IPS-18c (cell line): Measurements from ENCODE around the gene NPHS1.

Source experiments
- H3K4me3 ChIP-seq: 2 replicates; pipeline ENCODE4 v1.7.0; 2013; ENCODE audit warnings: low read depth, mild to moderate bottlenecking, low read length, moderate library complexity; ENCODE audit not compliant: insufficient read depth
- H3K9me3 ChIP-seq: one replicate; pipeline ENCODE4 v1.6.1; 2013; ENCODE audit warnings: mild to moderate bottlenecking, low read length, moderate library complexity; ENCODE audit not compliant: control insufficient read depth, insufficient read depth

NPHS1 gene

DNA sequence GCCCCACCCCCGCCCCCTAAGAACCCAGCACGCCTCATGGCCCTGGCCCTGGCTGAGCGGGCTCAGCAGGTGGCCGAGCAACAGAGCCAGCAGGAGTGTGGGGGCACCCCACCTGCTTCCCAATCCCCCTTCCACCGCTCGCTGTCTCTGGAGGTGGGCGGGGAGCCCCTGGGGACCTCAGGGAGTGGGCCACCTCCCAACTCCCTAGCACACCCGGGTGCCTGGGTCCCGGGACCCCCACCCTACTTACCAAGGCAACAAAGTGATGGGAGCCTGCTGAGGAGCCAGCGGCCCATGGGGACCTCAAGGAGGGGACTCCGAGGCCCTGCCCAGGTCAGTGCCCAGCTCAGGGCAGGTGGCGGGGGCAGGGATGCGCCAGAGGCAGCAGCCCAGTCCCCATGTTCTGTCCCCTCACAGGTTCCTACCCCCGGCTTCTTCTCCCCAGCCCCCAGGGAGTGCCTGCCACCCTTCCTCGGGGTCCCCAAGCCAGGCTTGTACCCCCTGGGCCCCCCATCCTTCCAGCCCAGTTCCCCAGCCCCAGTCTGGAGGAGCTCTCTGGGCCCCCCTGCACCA, 65.0 kb downstream of the NPHS1 start:
- H3K4me3 ChIP-seq, result no peak overlapping the region
- H3K9me3 ChIP-seq, result no peaks in the 10 kb centered on the region

DNA sequence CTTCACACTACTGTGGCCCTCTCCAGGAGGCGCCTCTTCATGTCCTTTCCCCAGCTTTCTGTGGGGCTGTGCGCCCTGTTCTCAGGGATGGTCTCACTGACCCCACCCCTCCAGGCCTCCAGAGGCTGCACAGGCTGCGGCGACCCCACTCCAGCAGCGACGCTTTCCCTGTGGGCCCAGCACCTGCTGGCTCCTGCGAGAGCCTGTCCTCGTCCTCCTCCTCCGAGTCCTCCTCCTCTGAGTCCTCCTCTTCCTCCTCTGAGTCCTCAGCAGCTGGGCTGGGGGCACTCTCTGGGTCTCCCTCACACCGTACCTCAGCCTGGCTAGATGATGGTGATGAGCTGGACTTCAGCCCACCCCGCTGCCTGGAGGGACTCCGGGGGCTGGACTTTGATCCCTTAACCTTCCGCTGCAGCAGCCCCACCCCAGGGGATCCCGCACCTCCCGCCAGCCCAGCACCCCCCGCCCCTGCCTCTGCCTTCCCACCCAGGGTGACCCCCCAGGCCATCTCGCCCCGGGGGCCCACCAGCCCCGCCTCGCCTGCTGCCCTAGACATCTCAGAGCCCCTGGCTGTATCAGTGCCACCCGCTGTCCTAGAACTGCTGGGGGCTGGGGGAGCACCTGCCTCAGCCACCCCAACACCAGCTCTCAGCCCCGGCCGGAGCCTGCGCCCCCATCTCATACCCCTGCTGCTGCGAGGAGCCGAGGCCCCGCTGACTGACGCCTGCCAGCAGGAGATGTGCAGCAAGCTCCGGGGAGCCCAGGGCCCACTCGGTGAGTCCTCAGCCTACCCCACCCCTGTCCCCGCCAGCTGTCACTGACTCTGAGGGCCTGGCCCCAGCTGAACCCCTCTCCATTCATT, 65.8 kb downstream of the NPHS1 start:
- H3K4me3 ChIP-seq, result no peak overlapping the region
- H3K9me3 ChIP-seq, result no peaks in the 10 kb centered on the region

DNA sequence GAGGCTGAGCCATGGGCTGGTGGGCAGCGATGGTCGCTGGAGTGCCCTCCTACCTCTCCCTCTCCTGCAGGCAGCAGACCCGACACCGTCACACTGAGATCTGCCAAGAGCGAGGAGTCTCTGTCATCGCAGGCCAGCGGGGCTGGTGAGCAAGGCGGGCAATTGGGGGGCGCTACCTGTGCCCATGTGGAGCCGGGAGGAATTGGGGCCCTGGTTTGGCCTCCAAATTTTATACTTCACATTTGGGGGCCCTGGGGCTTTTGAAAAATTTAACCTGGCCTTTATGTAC, 67.0 kb downstream of the NPHS1 start:
- Histone ChIP-seq H3K4me3 (peak overlapping the region; percentile 62), H3K9me3 (no peaks in the 10 kb centered on the region)

DNA sequence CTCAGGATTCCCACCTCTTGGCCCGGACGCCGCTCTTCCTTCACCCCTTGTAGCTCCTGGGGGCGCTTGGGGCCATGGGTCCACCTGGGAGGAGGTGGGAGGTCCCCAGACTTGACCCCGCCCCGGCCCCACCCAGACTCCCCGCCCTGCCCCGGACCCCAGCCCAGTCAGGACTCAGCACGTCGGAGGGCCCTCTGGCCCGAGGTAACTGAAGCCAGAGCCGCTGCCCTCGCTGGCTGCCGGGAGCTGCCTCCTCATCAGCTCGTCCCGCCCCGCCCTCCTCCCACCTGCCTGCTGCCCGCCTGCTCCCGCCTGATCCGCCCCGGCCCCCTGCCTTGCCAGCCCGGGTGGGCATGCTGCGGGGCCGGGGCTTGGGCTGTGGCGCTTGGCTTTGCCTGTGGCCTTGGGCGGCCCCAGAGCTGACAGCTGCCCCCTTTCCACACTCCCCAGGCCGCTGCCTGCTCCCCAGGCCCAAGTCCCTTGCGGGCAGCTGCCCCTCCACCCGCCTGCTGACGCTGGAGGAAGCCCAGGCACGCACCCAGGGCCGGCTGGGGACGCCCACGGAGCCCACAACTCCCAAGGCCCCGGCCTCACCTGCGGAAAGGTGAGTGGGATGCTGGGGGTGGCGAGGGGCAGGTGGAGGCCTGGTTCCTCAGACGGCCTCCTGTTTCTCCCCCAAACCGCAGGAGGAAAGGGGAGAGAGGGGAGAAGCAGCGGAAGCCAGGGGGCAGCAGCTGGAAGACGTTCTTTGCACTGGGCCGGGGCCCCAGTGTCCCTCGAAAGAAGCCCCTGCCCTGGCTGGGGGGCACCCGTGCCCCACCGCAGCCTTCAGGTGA, 67.6 kb downstream of the NPHS1 start:
- Histone ChIP-seq H3K9me3 (no peaks in the 10 kb centered on the region), H3K4me3 (peak overlapping the region; percentile 62)

DNA sequence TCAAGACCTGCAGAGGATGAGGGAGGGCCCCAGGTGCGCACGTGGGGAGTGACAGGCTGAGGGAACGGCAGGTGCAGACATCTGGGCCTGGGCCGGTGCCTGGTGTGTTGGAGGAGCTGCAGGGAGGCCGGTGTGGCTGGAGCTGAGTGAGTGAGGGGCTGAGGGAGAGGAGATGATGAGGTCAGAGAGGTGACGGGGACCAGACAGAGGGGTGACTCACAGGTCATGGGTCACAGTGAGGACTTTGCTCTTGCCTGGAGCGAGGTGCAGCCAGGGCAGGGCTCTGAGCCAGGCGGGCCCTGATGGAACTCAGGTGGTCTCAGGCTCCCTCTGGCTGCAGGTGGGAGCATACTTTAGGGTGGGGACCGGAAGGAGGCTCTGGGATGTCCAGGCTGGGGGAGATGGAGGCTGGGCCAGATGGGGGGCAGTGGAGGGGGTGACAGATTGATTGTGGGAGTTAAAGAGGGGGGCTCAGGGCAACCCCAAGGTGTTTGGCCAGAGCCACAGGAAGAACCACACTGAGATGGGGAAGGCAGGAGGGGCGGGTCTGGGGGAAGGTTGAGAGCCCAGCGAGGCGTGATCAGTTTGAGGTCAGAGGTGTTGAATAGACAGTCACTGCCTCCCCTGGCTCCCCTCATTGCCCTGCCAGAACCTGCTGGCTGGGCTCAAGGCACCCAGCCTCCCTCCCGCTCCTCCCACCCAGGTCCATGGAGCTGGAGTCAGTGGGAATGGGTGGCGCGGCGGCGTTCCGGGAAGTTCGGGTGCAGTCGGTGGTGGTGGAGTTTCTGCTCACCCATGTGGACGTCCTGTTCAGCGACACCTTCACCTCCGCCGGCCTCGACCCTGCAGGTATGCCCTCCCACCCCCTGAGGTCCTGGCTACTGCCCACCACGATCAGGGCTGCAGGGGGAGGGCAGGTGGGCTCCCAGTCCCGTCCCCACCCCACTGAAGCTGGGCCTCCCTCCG, 68.6 kb downstream of the NPHS1 start:
- Histone ChIP-seq H3K4me3 (peak overlapping the region; percentile 53), H3K9me3 (no peaks in the 10 kb centered on the region)

DNA sequence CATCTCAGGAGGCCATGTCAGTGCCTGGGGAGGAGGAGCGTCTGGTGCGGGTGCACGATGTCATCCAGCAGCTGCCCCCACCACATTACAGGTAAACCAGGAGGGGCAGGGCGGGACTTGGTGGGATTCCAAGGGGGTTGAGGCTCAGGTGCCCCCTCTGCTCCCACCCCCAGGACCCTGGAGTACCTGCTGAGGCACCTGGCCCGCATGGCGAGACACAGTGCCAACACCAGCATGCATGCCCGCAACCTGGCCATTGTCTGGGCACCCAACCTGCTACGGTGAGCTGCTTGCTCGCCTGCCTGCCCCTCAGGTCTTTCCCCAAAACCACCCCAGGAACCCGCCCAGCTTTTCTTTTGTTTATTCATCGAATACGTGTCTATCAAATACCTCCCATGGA, 69.7 kb downstream of the NPHS1 start:
- no peaks in the 10 kb centered on the region for H3K9me3 ChIP-seq
- H3K4me3 ChIP-seq, result no peak overlapping the region

DNA sequence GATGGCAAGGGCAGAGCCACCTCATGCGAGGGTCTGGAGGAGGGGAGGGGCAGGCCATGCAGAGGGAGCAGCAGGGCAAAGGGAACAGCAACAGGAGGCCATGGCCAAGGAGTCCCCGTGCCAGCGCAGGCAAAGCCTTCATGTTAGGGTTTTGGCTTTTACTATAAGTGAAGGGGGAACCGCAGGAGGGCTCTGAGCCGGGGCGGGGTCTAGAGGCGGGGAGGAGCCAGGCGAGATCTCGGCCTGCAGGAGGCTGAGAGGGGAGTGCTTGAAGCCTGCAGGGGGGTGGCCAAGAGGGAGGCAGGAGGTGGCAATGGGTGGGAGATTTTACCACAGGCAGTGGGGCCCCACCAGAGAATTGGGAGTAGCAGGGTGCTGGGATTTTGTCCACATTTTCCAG, 70.7 kb downstream of the NPHS1 start:
- Histone ChIP-seq H3K4me3 (no peak overlapping the region), H3K9me3 (no peaks in the 10 kb centered on the region)

DNA sequence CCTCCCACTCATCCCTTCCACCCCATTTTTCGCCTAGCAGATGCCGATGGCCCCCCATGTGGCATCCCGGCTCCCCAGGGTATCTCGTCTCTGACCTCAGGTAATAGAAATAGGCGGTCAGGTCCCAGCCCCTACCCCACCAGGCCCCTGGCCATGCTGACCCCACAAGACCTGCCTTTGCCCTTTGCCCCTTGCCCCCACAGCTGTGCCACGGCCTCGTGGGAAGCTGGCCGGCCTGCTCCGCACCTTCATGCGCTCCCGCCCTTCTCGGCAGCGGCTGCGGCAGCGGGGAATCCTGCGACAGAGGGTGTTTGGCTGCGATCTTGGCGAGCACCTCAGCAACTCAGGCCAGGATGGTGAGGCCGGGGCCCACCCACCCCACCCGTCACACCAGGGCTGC, 71.6 kb downstream of the NPHS1 start:
- no peak overlapping the region for H3K4me3 ChIP-seq
- H3K9me3 ChIP-seq, result no peaks in the 10 kb centered on the region

DNA sequence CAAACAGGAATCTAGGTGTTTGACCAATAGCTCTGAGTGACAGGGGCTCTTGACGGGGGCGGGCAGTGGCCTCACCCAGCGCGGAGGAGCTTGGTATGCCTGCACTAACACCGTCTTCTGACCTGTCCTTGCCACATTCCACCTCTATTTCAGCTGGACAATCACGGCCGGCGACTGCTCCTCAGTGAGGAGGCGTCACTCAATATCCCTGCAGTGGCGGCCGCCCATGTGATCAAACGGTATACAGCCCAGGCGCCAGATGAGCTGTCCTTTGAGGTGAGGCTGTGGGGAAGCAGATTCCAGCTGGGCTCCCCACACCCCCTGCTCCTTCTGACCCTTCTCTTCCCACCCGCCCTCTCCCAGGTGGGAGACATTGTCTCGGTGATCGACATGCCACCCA, 72.2 kb downstream of the NPHS1 start:
- Histone ChIP-seq H3K9me3 (no peaks in the 10 kb centered on the region), H3K4me3 (no peak overlapping the region)

DNA sequence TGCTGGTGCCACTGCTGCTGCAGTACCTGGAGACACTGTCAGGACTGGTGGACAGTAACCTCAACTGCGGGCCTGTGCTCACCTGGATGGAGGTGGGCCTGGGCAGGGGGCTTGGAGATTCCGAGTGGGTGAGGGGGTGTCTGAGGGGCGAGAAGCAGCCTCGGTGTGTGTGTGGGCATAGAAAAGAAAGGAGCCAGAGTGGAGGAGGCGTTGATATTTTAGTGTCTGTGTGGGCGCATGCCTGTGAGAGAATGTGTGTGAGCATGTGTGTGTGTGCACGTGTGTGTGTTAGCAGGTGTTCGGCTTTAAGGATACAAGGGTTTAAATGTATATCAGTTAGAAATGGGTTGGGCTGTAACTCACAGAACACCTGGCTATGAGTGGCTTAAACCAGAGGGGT, 73.3 kb downstream of the NPHS1 start:
- H3K4me3 ChIP-seq, result no peak overlapping the region
- no peaks in the 10 kb centered on the region for H3K9me3 ChIP-seq

DNA sequence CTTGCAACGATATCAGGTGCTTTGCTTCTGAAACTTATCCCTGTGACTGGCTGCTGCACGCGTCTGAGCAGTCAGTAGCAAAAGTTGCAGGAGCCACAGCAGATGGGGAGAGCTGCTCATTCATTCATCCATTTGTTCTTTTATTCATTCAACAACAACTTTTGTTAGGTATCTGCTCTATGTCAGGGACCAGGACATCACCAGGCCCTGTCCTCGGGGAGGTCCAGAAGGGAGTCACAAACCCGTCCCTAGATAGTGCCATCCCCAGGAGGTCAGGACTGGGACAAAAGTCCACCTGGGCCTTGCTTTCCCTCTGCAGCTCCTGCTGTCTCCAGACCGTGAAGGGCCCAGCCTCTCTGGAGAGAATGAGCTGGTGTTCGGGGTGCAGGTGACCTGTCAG, 74.3 kb downstream of the NPHS1 start:
- Histone ChIP-seq H3K9me3 (no peaks in the 10 kb centered on the region), H3K4me3 (no peak overlapping the region)

DNA sequence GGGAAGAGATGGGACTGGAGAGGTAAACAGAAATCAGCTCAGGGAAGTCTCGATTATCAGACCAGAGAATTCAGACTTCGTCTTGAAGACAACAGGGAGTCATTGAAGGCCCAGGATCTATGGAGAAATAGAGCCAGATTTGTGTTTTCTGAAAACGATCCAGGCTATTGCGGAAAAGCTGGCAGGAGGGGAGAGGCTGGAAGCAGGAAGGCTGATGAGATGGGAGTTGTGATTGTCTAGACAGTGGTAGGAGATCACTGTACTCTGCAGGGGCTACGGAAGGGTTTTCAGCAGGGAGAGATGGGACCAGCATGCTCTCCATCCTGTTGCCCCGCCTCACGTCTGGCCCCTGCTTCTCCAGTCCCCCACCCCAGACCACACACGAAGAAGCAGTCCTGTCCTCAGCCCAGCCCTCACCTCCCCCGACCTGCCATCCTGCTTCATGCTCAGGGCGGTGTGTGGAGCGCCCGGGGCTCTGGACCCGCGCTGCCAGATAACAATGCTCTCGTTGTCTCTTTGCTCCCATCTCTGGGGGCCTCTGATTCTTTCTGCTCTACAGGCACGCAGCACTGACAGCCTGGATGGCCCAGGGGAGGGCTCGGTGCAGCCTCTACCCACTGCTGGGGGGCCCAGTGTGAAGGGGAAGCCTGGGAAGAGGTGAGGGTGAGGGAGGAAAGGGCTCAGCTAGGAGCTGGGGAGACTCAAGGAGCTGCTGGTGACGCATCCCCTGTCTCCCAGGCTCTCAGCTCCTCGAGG, 75.0 kb downstream of the NPHS1 start:
- Histone ChIP-seq H3K9me3 (no peaks in the 10 kb centered on the region), H3K4me3 (peak overlapping the region; percentile 28; the same call in 1 of the 2 replicates)

DNA sequence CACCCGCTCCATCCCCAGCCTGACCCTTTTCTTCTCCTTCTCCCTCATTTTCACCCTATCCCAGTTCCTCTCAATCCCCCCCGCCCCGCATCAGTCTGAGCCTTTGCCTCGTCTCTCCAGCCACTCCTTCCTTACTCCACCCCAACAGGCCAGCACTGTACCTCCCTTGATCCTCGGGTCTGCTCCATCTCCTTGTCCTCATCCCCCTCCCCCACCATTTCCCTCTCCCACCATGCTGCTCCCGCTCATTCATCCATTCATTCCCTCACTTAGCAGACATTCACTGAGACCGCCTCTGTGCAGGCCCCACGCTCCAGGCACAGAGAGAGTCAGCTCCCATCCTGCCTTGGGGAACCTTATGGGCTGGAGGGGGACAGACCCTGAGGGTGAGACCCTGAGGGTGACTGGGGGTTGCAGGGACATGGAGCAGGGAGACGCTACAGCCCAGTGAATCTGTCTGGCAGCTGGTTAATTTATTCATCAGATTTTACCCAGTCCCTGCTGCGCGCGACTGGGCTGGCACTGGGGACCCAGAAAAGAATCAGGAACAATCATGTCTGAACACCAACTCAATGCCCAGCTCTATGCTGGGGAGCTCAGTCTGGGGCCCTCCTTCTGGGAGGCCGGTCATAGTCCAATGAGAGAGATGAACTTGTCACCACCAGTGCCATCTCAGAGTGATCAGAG, 76.1 kb downstream of the NPHS1 start:
- Histone ChIP-seq H3K4me3 (peak overlapping the region; percentile 66), H3K9me3 (no peaks in the 10 kb centered on the region)
